Sigmoid colon (tissue), 7 donors: Measurements from ENCODE around the gene RNF207. TPM values are rescaled to one million over a fixed set of nuclear protein-coding genes. Genes with fewer than 3 reads are reported as not detected.

Experiments used
- DNase-seq: peaks from one replicate; pipeline ENCODE4 v3.0.0-alpha.2; 2019
- H3K27ac ChIP-seq, 4 donors: fragments of 200-600 bp; sonication (generic); one replicate each; pipeline ENCODE4 v1.5.1; 2016 to 2019; ENCODE audit warnings: mild to moderate bottlenecking in 1 of 4
- H3K27me3 ChIP-seq, 3 donors: fragments of 200-600 bp; sonication (generic); one replicate each; pipeline ENCODE4 v1.5.1; 2019; ENCODE audit warnings: mild to moderate bottlenecking in 1 of 3
- H3K36me3 ChIP-seq, 4 donors: fragments of 200-600 bp; sonication (generic); one replicate each; pipeline ENCODE4 v1.5.1; 2016 to 2019
- H3K4me1 ChIP-seq, 4 donors: fragments of 200-600 bp; sonication (generic); one replicate each; pipeline ENCODE4 v1.5.1; 2017 to 2019
- H3K4me3 ChIP-seq, 4 donors: fragments of 200-600 bp; sonication (generic); one replicate each; pipeline ENCODE4 v1.5.1; 2017 to 2019; ENCODE audit warnings: mild to moderate bottlenecking in 2 of 4, moderate library complexity in 1 of 4
- H3K9me3 ChIP-seq, 4 donors: fragments of 200-600 bp in 3 of 4; sonication (generic) in 3 of 4; one replicate each; pipeline versions ENCODE4 v1.5.1 to v1.6.1; 2013 to 2019
- EP300 ChIP-seq, 4 donors: sonication (generic); formaldehyde crosslinking; IDR thresholded peaks; one replicate each; pipeline ENCODE4 v1.6.1; 2017; ENCODE audit warnings: antibody characterized with exemption in 4 of 4
- POLR2A ChIP-seq, 2 donors: fragments of 450-650 bp; IDR thresholded peaks; one replicate each; pipeline ENCODE4 v1.6.1; 2016; ENCODE audit warnings: antibody characterized with exemption in 2 of 2, mild to moderate bottlenecking in 2 of 2, moderate library complexity in 2 of 2
- POLR2AphosphoS5 ChIP-seq, 4 donors: sonication (generic); formaldehyde crosslinking; IDR thresholded peaks; one replicate each; pipeline ENCODE4 v1.6.1; 2017; ENCODE audit warnings: antibody characterized with exemption in 4 of 4
- WGBS, 2 donors: extraction: QIAGEN DNeasy Blood & Tissue Kit; methylation state at CpG; one replicate each; pipeline ENCODE4 v1.1.7; 2013; 5-methylcytosine and 5-hydroxymethylcytosine counted together
- intact Hi-C: fragments of 100-400 bp; cut with DNase I; formaldehyde crosslinking; loops from one replicate; pipeline ENCODE4 v1.15.1; 2023
- polyA plus RNA-seq, 3 donors: library from polyadenylated mRNA; stranded (reverse); fragments of 200-250 nt; gene quantifications; one replicate each; pipeline ENCODE4 v1.2.3, GENCODE V29; 2013
- total RNA-seq, 4 donors: library from RNA; depleted of rRNA; stranded (reverse); fragments of >200 nt; gene quantifications; one replicate each; pipeline ENCODE4 v1.1.0, GENCODE V29; 2016
- TF ChIP-seq, protein P1 (sequence below), 4 experiments: fragments of 450-650 bp in 3 of 4; fragments of 200-600 bp in 1 of 4; IDR thresholded peaks; one replicate each; pipeline ENCODE4 v1.5.1; 2016 to 2019; ENCODE audit warnings: antibody characterized with exemption in 4 of 4, mild to moderate bottlenecking in 3 of 4, moderate library complexity in 2 of 4
- donor health status: healthy with polysubstance abuse.
- donor health status: Bipolar disorder and iron deficiency.
- donor health status: healthy.

Gene RNF207
- total and polyA plus RNA-seq, 7 donors, result 5.3 to 24.3 (median 13.3) TPM

DNA sequence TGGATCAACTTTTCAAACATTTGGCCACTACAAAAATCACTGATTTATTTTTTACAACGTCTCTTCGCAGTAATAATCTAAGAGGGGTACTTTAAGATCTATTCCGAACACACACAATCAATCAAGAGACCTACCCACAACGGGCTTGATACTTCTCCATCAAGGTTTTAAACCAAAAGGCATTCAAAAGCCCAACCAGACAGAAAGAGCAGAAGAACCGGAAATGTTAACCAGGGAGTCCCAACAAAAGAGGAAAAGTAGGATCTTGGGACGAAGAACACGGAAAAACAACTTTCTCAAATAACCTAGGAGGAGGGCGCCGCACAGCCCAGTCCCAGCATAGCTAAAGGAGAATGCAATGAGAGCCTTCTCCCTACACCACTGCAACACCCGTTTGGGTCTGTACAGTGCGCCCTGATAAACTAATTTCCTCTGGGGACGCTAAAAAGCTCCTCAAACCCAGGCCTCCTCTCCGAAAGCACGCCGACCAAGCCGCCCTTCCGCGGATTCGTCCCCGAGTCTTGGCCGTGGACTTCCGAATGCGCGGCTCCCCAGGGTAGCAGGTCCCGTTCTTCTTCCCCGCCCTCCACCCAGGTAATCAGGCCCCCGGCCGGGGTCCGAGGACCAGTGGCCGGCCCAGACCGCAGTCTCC lies 7.1 kb upstream of the RNF207 start:
- Histone ChIP-seq H3K9me3 (no peaks in the 10 kb centered on the region), H3K36me3 (peaks cover 14 to 37% (median 23%) of the 10 kb centered on the region in 4 donors), H3K4me1 (peaks cover 0 to 32% (median 28%) of the 10 kb centered on the region in 4 donors), H3K4me3 (peak overlapping the region; percentile 93 to 100 (median 100)), H3K27me3 (no peaks in the 10 kb centered on the region), H3K27ac (peak overlapping the region; percentile 77 to 85 (median 83))
- no peak for TF ChIP-seq EP300 (IDR thresholded peaks at IDR 0.05)
- no peak for TF ChIP-seq POLR2A (IDR thresholded peaks at IDR 0.05)
- TF ChIP-seq, protein P1, sequence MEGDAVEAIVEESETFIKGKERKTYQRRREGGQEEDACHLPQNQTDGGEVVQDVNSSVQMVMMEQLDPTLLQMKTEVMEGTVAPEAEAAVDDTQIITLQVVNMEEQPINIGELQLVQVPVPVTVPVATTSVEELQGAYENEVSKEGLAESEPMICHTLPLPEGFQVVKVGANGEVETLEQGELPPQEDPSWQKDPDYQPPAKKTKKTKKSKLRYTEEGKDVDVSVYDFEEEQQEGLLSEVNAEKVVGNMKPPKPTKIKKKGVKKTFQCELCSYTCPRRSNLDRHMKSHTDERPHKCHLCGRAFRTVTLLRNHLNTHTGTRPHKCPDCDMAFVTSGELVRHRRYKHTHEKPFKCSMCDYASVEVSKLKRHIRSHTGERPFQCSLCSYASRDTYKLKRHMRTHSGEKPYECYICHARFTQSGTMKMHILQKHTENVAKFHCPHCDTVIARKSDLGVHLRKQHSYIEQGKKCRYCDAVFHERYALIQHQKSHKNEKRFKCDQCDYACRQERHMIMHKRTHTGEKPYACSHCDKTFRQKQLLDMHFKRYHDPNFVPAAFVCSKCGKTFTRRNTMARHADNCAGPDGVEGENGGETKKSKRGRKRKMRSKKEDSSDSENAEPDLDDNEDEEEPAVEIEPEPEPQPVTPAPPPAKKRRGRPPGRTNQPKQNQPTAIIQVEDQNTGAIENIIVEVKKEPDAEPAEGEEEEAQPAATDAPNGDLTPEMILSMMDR (IDR thresholded peaks at IDR 0.05), result no peak
- no peak for TF ChIP-seq POLR2AphosphoS5 (IDR thresholded peaks at IDR 0.05)
- intact Hi-C loops, result loop anchor here (2.0 to 5.0 kb wide), 2 partner anchors 36 to 206 kb away; partner anchors contain the start of genes ICMT and NPHP4
- WGBS, 2 donors, result 0 to 1% methylated on average over 31 of the region's 31 CpGs
- no peak for DNase-seq

DNA sequence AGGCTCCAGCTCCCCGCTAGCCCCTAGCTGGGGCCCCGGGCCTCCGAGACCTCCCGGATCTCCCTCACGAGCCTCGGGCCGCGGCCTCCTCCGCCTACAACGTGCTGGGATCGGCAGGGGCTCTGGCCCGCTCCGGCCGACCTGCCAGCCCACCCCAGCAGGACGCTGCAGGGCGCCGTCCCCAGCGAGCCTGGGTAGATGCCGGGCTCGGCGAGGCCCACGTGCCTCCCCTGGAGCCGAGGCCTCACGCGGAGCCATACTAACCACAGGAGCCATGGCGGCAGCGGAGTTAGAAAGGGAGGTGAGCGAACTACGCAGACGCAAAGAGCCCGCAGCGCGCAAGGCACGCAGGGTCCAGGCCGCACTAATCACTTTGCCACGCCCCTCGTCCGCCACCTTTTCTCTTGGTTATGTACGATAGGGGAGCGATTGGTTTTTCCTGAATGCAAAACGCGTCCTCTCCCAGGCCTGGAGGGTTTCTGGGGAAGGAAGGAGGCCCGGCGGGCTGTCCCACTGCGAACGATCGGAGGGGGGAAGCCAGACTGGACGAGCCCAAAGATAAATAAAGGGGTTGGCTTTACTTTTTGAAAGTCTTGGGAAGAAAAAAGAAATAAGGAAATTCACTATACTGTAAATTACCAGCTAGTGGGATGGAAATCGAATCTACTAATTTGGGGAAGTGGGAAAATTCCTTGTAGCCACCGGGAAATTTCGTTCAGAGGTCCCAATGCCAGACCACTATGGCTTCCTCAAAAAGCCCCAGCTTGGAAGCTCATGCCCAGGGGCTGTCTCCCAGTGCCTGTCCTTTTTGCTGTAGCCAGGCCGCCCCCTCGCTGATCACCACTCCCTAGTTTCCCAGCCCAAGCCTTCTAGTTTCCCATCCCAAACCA lies 6.4 kb upstream of the RNF207 start, which contains the start of gene RPL22:
RPL22 (minus strand) TSS at position 298 of the 890 bp plus-strand sequence; CDS start at position 276, 22 bp downstream.
- 2 to 5% methylated on average over 53 of the region's 53 CpGs for WGBS, 2 donors
- peak within 1 kb of the TSS; percentile 77 to 85 (median 83) for H3K27ac ChIP-seq
- intact Hi-C loops, result loop anchor here (2.0 to 5.0 kb wide), 2 partner anchors 35 to 207 kb away; partner anchors contain the start of genes ICMT and NPHP4
- no peaks in the 10 kb centered on the region for H3K27me3 ChIP-seq
- no peaks in the 10 kb centered on the region for H3K9me3 ChIP-seq
- peak; percentile 99 for DNase-seq
- TF ChIP-seq, protein P1 (IDR thresholded peaks at IDR 0.05), result no peak
- TF ChIP-seq POLR2AphosphoS5 (IDR thresholded peaks at IDR 0.05), result peak; percentile 81 to 94 (median 90)
- no peak for TF ChIP-seq EP300 (IDR thresholded peaks at IDR 0.05)
- peak; percentile 42 to 47 for TF ChIP-seq POLR2A (IDR thresholded peaks at IDR 0.05)
- H3K36me3 ChIP-seq, result peaks cover 6 to 30% (median 16%) of the 10 kb centered on the region in 4 donors
- peak within 1 kb of the TSS; percentile 93 to 100 (median 100) for H3K4me3 ChIP-seq
- H3K4me1 ChIP-seq, result peaks cover 0 to 32% (median 29%) of the 10 kb centered on the region in 4 donors

DNA sequence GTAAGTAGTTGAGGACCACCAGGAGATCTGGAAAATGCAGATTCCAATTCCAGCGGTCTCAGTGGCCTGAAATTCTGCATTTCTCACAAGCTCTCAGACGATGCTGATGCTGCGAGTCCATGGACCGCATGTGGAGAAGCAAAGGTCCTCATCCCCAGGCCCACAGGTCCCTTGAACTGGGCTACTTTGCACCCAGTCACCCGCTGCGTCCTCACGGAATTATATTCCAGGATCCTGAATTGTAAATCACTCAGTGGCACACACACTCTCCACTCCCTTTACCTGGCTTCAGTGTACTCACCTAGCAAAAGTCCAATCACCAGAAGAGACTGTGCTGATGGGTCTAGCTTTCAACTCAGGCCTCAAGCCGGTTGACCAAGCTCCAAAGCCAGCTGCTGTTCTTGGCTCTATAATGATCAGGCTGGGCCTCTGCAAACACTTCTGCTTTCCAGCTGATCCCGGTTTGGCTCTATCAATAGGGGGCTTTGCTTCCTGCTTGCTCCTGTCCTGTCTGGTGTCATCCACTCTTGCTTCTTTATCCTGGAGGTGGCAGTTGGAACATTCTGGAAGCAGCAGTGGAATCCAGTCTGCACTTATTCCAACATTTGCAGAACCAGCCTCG lies 5.6 kb upstream of the RNF207 start:
- Histone ChIP-seq H3K9me3 (no peaks in the 10 kb centered on the region), H3K27me3 (no peaks in the 10 kb centered on the region), H3K4me3 (peak overlapping the region; percentile 93 to 100 (median 100)), H3K36me3 (peaks cover 3 to 22% (median 12%) of the 10 kb centered on the region in 4 donors), H3K27ac (peak overlapping the region; percentile 77 to 85 (median 83)), H3K4me1 (peaks cover 0 to 40% (median 35%) of the 10 kb centered on the region in 4 donors)
- intact Hi-C loops, result no loop called here
- DNase-seq, result no peak
- TF ChIP-seq, protein P1 (IDR thresholded peaks at IDR 0.05), result no peak
- TF ChIP-seq EP300 (IDR thresholded peaks at IDR 0.05) (no peak), POLR2AphosphoS5 (IDR thresholded peaks at IDR 0.05) (no peak), POLR2A (IDR thresholded peaks at IDR 0.05) (no peak)
- 76 to 87% methylated on average over 10 of the region's 10 CpGs for WGBS, 2 donors

DNA sequence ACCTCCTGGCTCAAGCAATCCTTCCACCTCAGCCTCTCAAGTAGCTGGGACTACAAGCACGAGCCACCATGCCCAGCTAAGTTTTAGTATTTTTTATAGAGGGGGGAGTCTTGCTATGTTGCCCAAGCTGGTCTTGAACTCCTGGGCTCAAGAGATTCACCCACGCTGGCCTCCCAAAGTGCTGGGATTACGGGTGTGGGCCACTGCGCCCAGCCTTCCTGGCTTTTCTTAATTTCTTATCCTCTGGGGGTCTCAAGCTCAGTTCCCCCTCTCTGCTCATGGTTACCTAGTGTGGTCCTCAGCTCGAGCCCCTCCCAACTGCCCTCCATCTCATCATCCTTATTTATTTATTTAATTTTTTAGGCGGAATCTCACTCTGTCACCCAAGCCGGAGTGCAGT lies 3.7 kb upstream of the RNF207 start:
- Histone ChIP-seq H3K4me3 (no peak overlapping the region), H3K27ac (no peak overlapping the region), H3K36me3 (peaks cover 0 to 3% (median 2%) of the 10 kb centered on the region in 4 donors), H3K4me1 (peaks cover 0 to 54% (median 50%) of the 10 kb centered on the region in 4 donors), H3K9me3 (no peaks in the 10 kb centered on the region), H3K27me3 (no peaks in the 10 kb centered on the region)
- no peak for TF ChIP-seq POLR2A (IDR thresholded peaks at IDR 0.05)
- TF ChIP-seq, protein P1 (IDR thresholded peaks at IDR 0.05), result no peak
- TF ChIP-seq EP300 (IDR thresholded peaks at IDR 0.05), result no peak
- TF ChIP-seq POLR2AphosphoS5 (IDR thresholded peaks at IDR 0.05), result no peak
- DNase-seq, result no peak
- intact Hi-C loops, result no loop called here
- WGBS, 2 donors, result 92 to 93% methylated on average over 7 of the region's 7 CpGs
